A549 (cell line): Measurements from ENCODE around the gene ACTRT2. TPM values are rescaled to one million over a fixed set of nuclear protein-coding genes. Genes with fewer than 3 reads are reported as not detected.

Experiments used
- ATAC-seq, 2 experiments: fragments of 200-7000 bp in 1 of 2; fragments of >200 bp in 1 of 2; cut with Nextera tagmentation in 1 of 2; cut with Tn5 transposase in 1 of 2; 3 replicates each; pipeline versions ENCODE4 v1.8.0 to v1.9.1; 2018 to 2020; ENCODE audit warnings: mild to moderate bottlenecking in 1 of 2, moderate library complexity in 1 of 2
- CTCF ChIA-PET: fragments of 300-600 bp; sonication (Branson Sonifier 250); formaldehyde crosslinking; extraction: SDS; loops from one replicate; lab custom pipeline; 2021; ENCODE audit warnings: antibody characterized with exemption, inconsistent platforms; lab: Yijun Ruan, JAX
- POLR2A ChIA-PET: fragments of 350-600 bp; formaldehyde crosslinking; extraction: SDS; loops from one replicate; lab custom pipeline; 2021; ENCODE audit warnings: antibody characterized with exemption, inconsistent platforms; lab: Yijun Ruan, JAX
- DNase-seq, 2 experiments: peaks; one replicate each; pipeline versions ENCODE4 v3.0.0 to v3.0.0-alpha.2; 2011 to 2016; ENCODE audit warnings: low read depth in 1 of 2, low spot score in 1 of 2
- FAIRE-seq: peaks from 2 replicates; lab custom pipeline; 2011; peaks lifted over from hg19 to GRCh38; lab: Jason Lieb, UNC
- H3K27ac ChIP-seq, 2 experiments: fragments of >200 bp; sonication (Bioruptor Twin); formaldehyde crosslinking; 3 replicates each; pipeline ENCODE4 v1.5.1; 2016 to 2017
- H3K4me1 ChIP-seq: fragments of >200 bp; sonication (Bioruptor Twin); formaldehyde crosslinking; 3 replicates; pipeline ENCODE4 v1.6.1; 2016
- H3K4me2 ChIP-seq: fragments of >200 bp; sonication (Bioruptor Twin); formaldehyde crosslinking; 3 replicates; pipeline ENCODE4 v1.6.1; 2016
- H3K4me3 ChIP-seq: fragments of >200 bp; sonication (Bioruptor Twin); formaldehyde crosslinking; 3 replicates; pipeline ENCODE4 v1.5.1; 2016
- H3K9me3 ChIP-seq: fragments of >200 bp; sonication (Bioruptor Twin); formaldehyde crosslinking; 3 replicates; pipeline ENCODE4 v1.6.1; 2016
- BCL3 ChIP-seq: fragments of >200 bp; sonication (Bioruptor Twin); formaldehyde crosslinking; IDR thresholded peaks from 3 replicates; pipeline ENCODE4 v1.6.1; 2016
- BHLHE40 ChIP-seq: IDR thresholded peaks from 2 replicates; pipeline ENCODE4 v1.6.1; 2012; ENCODE audit warnings: low read depth, low read length, inconsistent platforms
- CBX2 ChIP-seq: fragments of 200-600 bp; sonication (generic); IDR thresholded peaks from 2 replicates; pipeline ENCODE4 v1.6.1; 2016; ENCODE audit warnings: low read depth, mild to moderate bottlenecking, borderline replicate concordance
- ESRRA ChIP-seq: fragments of 150-350 bp; IDR thresholded peaks from 2 replicates; pipeline ENCODE4 v1.6.1; 2014; ENCODE audit warnings: mild to moderate bottlenecking, low read length, borderline replicate concordance
- FOSL2 ChIP-seq, 2 experiments: fragments of 450-650 bp in 1 of 2; fragments of >200 bp in 1 of 2; sonication (Bioruptor Twin) in 1 of 2; formaldehyde crosslinking; IDR thresholded peaks; 2 replicates each; pipeline versions ENCODE4 v1.5.0 to v1.6.1; 2016 to 2020; ENCODE audit warnings: mild to moderate bottlenecking in 1 of 2, moderate library complexity in 1 of 2
- HEYL ChIP-seq: fragments of 250-450 bp; sonication (Bioruptor Pico); IDR thresholded peaks from 2 replicates; pipeline ENCODE4 v1.8.0; 2021; ENCODE audit warnings: mild to moderate bottlenecking, moderate library complexity
- HMGXB4 ChIP-seq: fragments of 250-450 bp; sonication (Bioruptor Pico); IDR thresholded peaks from 2 replicates; pipeline ENCODE4 v1.5.0; 2021; ENCODE audit warnings: mild to moderate bottlenecking, moderate library complexity, borderline replicate concordance
- HOXB5 ChIP-seq: fragments of 250-450 bp; sonication (Bioruptor Pico); IDR thresholded peaks from 2 replicates; pipeline ENCODE4 v1.5.0; 2020; ENCODE audit warnings: mild to moderate bottlenecking, moderate library complexity
- KDM1A ChIP-seq: fragments of 200-600 bp; sonication (generic); IDR thresholded peaks from 2 replicates; pipeline ENCODE4 v1.6.1; 2016; ENCODE audit warnings: low read depth, mild to moderate bottlenecking
- KDM5A ChIP-seq: fragments of 200-600 bp; sonication (generic); IDR thresholded peaks from 2 replicates; pipeline ENCODE4 v1.6.1; 2016; ENCODE audit warnings: antibody characterized with exemption, mild to moderate bottlenecking
- NFE2L2 ChIP-seq: fragments of 150-350 bp; conservative IDR thresholded peaks from 2 replicates; pipeline ENCODE4 v1.6.1; 2014; ENCODE audit warnings: low read length
- POLR2AphosphoS2 ChIP-seq: conservative IDR thresholded peaks from 2 replicates; pipeline ENCODE4 v1.6.1; 2012; ENCODE audit warnings: low read length, improper control_type of control experiment, inconsistent platforms
- RAD21 ChIP-seq, 2 experiments: fragments of >200 bp in 1 of 2; sonication (Bioruptor Twin) in 1 of 2; formaldehyde crosslinking in 1 of 2; IDR thresholded peaks in 1 of 2; conservative IDR thresholded peaks in 1 of 2; 2 replicates in 1 of 2; 3 replicates in 1 of 2; pipeline ENCODE4 v1.6.1; 2012 to 2018; ENCODE audit warnings: inconsistent platforms in 1 of 2
- REST ChIP-seq: fragments of 200-600 bp; sonication (generic); IDR thresholded peaks from 2 replicates; pipeline ENCODE4 v1.6.1; 2016; ENCODE audit warnings: antibody characterized with exemption, mild to moderate bottlenecking, moderate library complexity
- SMC3 ChIP-seq: fragments of >200 bp; sonication (Bioruptor Twin); formaldehyde crosslinking; IDR thresholded peaks from 3 replicates; pipeline ENCODE4 v1.6.1; 2018; ENCODE audit warnings: inconsistent platforms
- ZC3H11A ChIP-seq: fragments of 450-650 bp; IDR thresholded peaks from 2 replicates; pipeline ENCODE4 v1.6.1; 2014; ENCODE audit warnings: antibody characterized with exemption, mild to moderate bottlenecking
- ZNF302 ChIP-seq: fragments of 250-450 bp; sonication (Bioruptor Pico); IDR thresholded peaks from 2 replicates; pipeline ENCODE4 v1.9.0; 2021; ENCODE audit warnings: inconsistent platforms, mild to moderate bottlenecking, moderate library complexity
- ZSCAN20 ChIP-seq: fragments of 250-450 bp; sonication (Bioruptor Pico); IDR thresholded peaks from 2 replicates; pipeline ENCODE4 v1.8.0; 2022; ENCODE audit warnings: mild to moderate bottlenecking, moderate library complexity
- WGBS: methylation state at CpG from one replicate; pipeline ENCODE4 v1.1.6; 2017; ENCODE audit errors: missing lambda C conversion rate; 5-methylcytosine and 5-hydroxymethylcytosine counted together
- polyA plus RNA-seq, 4 experiments: library from polyadenylated mRNA; depleted of rRNA in 3 of 4; stranded (reverse); fragments of >200 nt; fragmentation: RNase III in 1 of 4; extraction: RNeasy Plus Mini Kit Qiagen cat#74134 plus additional on column Dnase treatment in 1 of 4; gene quantifications; 2 replicates in 3 of 4; 3 replicates in 1 of 4; pipeline ENCODE4 v1.2.3, GENCODE V29; 2011 to 2017

The ACTRT2 gene
- polyA plus RNA-seq, 2 of the 4 experiments (the other 2 are of a cell fraction): not detected

- H3K4me2 ChIP-seq: no peak overlapping the region
- no peak overlapping the region for H3K27ac ChIP-seq
- no peaks in the 10 kb centered on the region for H3K9me3 ChIP-seq
- ATAC-seq: no peak
- 81% methylated on average over 67 of the region's 91 CpGs for WGBS
- TF ChIP-seq KDM5A: no peak
- TF ChIP-seq NFE2L2: no peak
- FAIRE-seq: no peak
- ChIA-PET POLR2A (no interaction called here), CTCF (no interaction called here)
- DNase-seq: no peak
- H3K4me1 ChIP-seq: no peaks in the 10 kb centered on the region
- no peak overlapping the region for H3K4me3 ChIP-seq
Observed at GRCh38 chr1:3063379-3064295, 42.4 kb downstream of the ACTRT2 start.

- DNase-seq (no peak), FAIRE-seq (no peak), ATAC-seq (no peak)
- 59% methylated on average over 16 of the region's 17 CpGs for WGBS
- ChIA-PET POLR2A (no interaction called here), CTCF (no interaction called here)
- Histone ChIP-seq H3K4me3 (no peak overlapping the region), H3K4me2 (no peak overlapping the region), H3K27ac (no peak overlapping the region), H3K4me1 (no peaks in the 10 kb centered on the region), H3K9me3 (no peaks in the 10 kb centered on the region)
- no peak for TF ChIP-seq CBX2
- no peak for TF ChIP-seq HOXB5 (CRISPR knock-in tag)
- TF ChIP-seq KDM1A: no peak
- no peak for TF ChIP-seq BCL3
- no peak for TF ChIP-seq FOSL2 (IDR thresholded peaks at IDR 0.05)
- no peak for TF ChIP-seq FOSL2 (CRISPR knock-in tag; IDR thresholded peaks at IDR 0.05)
- no peak for TF ChIP-seq ZSCAN20 (CRISPR knock-in tag)
- TF ChIP-seq ESRRA: no peak
- no peak for TF ChIP-seq ZNF302 (CRISPR knock-in tag)
- TF ChIP-seq POLR2AphosphoS2: no peak
- TF ChIP-seq RAD21 (conservative IDR thresholded peaks at IDR 0.05 in 1 of 2, IDR thresholded peaks at IDR 0.05 in 1 of 2): no peak
- no peak for TF ChIP-seq BHLHE40
- no peak for TF ChIP-seq REST
- no peak for TF ChIP-seq HMGXB4 (CRISPR knock-in tag)
- TF ChIP-seq SMC3: no peak
- no peak for TF ChIP-seq HEYL (CRISPR knock-in tag)
- TF ChIP-seq ZC3H11A: no peak
Observed at GRCh38 chr1:3064296-3064850, 43.1 kb downstream of the ACTRT2 start.
